Endothelial cell of umbilical vein (primary cell): Measurements from ENCODE around the gene KANK2. TPM values are rescaled to one million over a fixed set of nuclear protein-coding genes. Genes with fewer than 3 reads are reported as not detected.

ENCODE experiments used
- BruUV-seq: library from RNA; stranded (reverse); fragments of 400-500 nt; replicated peaks from 2 replicates; lab custom pipeline; 2021; lab: Mats Ljungman, UMichigan
- CTCF ChIA-PET: fragments of 300-600, 350-600 bp; sonication (Branson Sonifier 250); formaldehyde crosslinking; loops from one replicate; lab custom pipeline; 2021; ENCODE audit warnings: antibody characterized with exemption, inconsistent platforms; lab: Charles Lee
- POLR2A ChIA-PET: fragments of 300-600, 350-600 bp; sonication (Branson Sonifier 250); formaldehyde crosslinking; loops from one replicate; lab custom pipeline; 2021; ENCODE audit warnings: antibody characterized with exemption, inconsistent platforms; lab: Charles Lee
- DNase-seq: peaks from one replicate; pipeline ENCODE4 v3.0.0-alpha.2; 2011; ENCODE audit warnings: low read depth, low spot score
- FAIRE-seq: peaks from 2 replicates; lab custom pipeline; 2011; peaks lifted over from hg19 to GRCh38; lab: Jason Lieb, UNC
- H2AFZ ChIP-seq: 2 replicates; pipeline ENCODE4 v1.6.0; 2012; ENCODE audit warnings: low read depth, low read length, control low read depth, inconsistent platforms
- H3K27ac ChIP-seq: 2 replicates; pipeline ENCODE4 v1.5.1; 2011; ENCODE audit warnings: low read depth, mild to moderate bottlenecking, control low read depth, low read length, moderate library complexity; ENCODE audit not compliant: insufficient read depth
- H3K27me3 ChIP-seq, 2 experiments: 2 replicates each; pipeline versions ENCODE4 v1.6.0 to v1.6.1; 2011; ENCODE audit warnings: low read length in 2 of 2, mixed read lengths in 1 of 2; ENCODE audit not compliant: control insufficient read depth in 2 of 2, insufficient read depth in 2 of 2
- H3K36me3 ChIP-seq, 2 experiments: 2 replicates in 1 of 2; 3 replicates in 1 of 2; pipeline ENCODE4 v1.5.1; 2011; ENCODE audit warnings: low read length in 2 of 2, mild to moderate bottlenecking in 1 of 2, moderate library complexity in 1 of 2; ENCODE audit not compliant: control insufficient read depth in 2 of 2, insufficient read depth in 2 of 2; ENCODE audit errors: extremely low read depth in 1 of 2
- H3K4me1 ChIP-seq: 3 replicates; pipeline ENCODE4 v1.5.1; 2011; ENCODE audit warnings: mild to moderate bottlenecking, low read length; ENCODE audit not compliant: control insufficient read depth, insufficient read depth; ENCODE audit errors: extremely low read depth
- H3K4me2 ChIP-seq: 2 replicates; pipeline ENCODE4 v1.6.1; 2011; ENCODE audit warnings: low read length, control low read depth, mixed read lengths; ENCODE audit not compliant: insufficient read depth
- H3K4me3 ChIP-seq, 3 experiments: fragments of 200-600 bp in 1 of 3; sonication (generic), shearing (Covaris generic) in 1 of 3; replicated peaks in 1 of 3; 2 replicates each; pipeline ENCODE4 v1.5.1; 2011 to 2016; ENCODE audit warnings: control low read depth in 3 of 3, low read length in 3 of 3, mild to moderate bottlenecking in 2 of 3, inconsistent platforms in 1 of 3, low read depth in 1 of 3, moderate library complexity in 1 of 3; ENCODE audit not compliant: insufficient read depth in 1 of 3
- H3K79me2 ChIP-seq: 2 replicates; pipeline ENCODE4 v1.6.0; 2012; ENCODE audit warnings: low read length, inconsistent platforms; ENCODE audit not compliant: control insufficient read depth, insufficient read depth
- H3K9ac ChIP-seq: replicated peaks from 2 replicates; pipeline ENCODE3; 2011; ENCODE audit warnings: low read length, control low read depth; ENCODE audit not compliant: insufficient read depth; ENCODE audit errors: extremely low read depth
- H3K9me1 ChIP-seq: replicated peaks from 3 replicates; pipeline ENCODE4 v1.6.0; 2011; ENCODE audit warnings: mild to moderate bottlenecking, low read length; ENCODE audit not compliant: control insufficient read depth, insufficient read depth; ENCODE audit errors: extremely low read depth
- H3K9me3 ChIP-seq: replicated peaks from 2 replicates; pipeline ENCODE4 v1.5.1; 2012; ENCODE audit warnings: low read length, inconsistent platforms; ENCODE audit not compliant: control insufficient read depth, insufficient read depth
- H4K20me1 ChIP-seq: replicated peaks from 2 replicates; pipeline ENCODE3; 2011; ENCODE audit warnings: mild to moderate bottlenecking, low read length; ENCODE audit not compliant: control insufficient read depth, insufficient read depth; ENCODE audit errors: extremely low read depth
- CTCF ChIP-seq, 2 donors: IDR thresholded peaks; 1 replicate in 1 of 2; 2 replicates in 1 of 2; pipeline ENCODE4 v1.5.1; 2011; ENCODE audit warnings: low read length in 2 of 2, mild to moderate bottlenecking in 2 of 2, moderate library complexity in 2 of 2, control low read depth in 1 of 2, inconsistent platforms in 1 of 2, low read depth in 1 of 2; ENCODE audit not compliant: insufficient read depth in 1 of 2; ENCODE audit errors: extremely low read depth in 1 of 2
- EZH2 ChIP-seq: IDR thresholded peaks from 2 replicates; pipeline ENCODE4 v1.6.1; 2012; ENCODE audit warnings: borderline replicate concordance, low read depth, mild to moderate bottlenecking, moderate library complexity, low read length, inconsistent platforms; ENCODE audit not compliant: severe bottlenecking
- FOS ChIP-seq: IDR thresholded peaks from 2 replicates; pipeline ENCODE4 v1.6.1; 2011; ENCODE audit warnings: mild to moderate bottlenecking, low read length, moderate library complexity, borderline replicate concordance; ENCODE audit not compliant: insufficient read depth
- GATA2 ChIP-seq: IDR thresholded peaks from 2 replicates; pipeline ENCODE4 v1.7.0; 2011; ENCODE audit warnings: low read depth, mild to moderate bottlenecking, moderate library complexity, mixed read lengths, low read length; ENCODE audit not compliant: insufficient read length, insufficient read depth
- JUN ChIP-seq: IDR thresholded peaks from 2 replicates; pipeline ENCODE4 v1.6.1; 2011; ENCODE audit warnings: borderline replicate concordance, low read depth; ENCODE audit not compliant: insufficient read length, insufficient read depth
- MAX ChIP-seq: IDR thresholded peaks from 2 replicates; pipeline ENCODE4 v1.6.1; 2011; ENCODE audit not compliant: insufficient read depth, insufficient read length
- MYC ChIP-seq: IDR thresholded peaks from one replicate; pipeline ENCODE4 v1.6.1; 2011; ENCODE audit warnings: mild to moderate bottlenecking, low read depth, low read length
- POLR2A ChIP-seq: IDR thresholded peaks from 2 replicates; pipeline ENCODE4 v1.6.1; 2012; ENCODE audit warnings: low read depth, mild to moderate bottlenecking, control low read depth, low read length
- POLR2AphosphoS5 ChIP-seq: IDR thresholded peaks from 2 replicates; pipeline ENCODE4 v1.6.1; 2012; ENCODE audit warnings: low read depth, mild to moderate bottlenecking, control low read depth, low read length, moderate library complexity; ENCODE audit not compliant: insufficient read depth
- dilution Hi-C: fragments of 300-500 bp; cut with MboI; formaldehyde crosslinking; loops from one replicate; pipeline ENCODE4 v1.15.0; 2019; ENCODE audit warnings: low sequenced_read_pairs; ENCODE audit not compliant: extremely low pct_ligation_motif_present
- intact Hi-C: fragments of 100-400 bp; cut with micrococcal nuclease; formaldehyde crosslinking; loops from one replicate; pipeline ENCODE4 v1.10.0; 2022
- polyA plus RNA-seq, 4 experiments: library from polyadenylated mRNA; depleted of rRNA in 3 of 4; stranded (reverse) in 3 of 4; unstranded in 1 of 4; fragments of >200 nt; gene quantifications; 2 replicates each; pipeline versions ENCODE4 v1.2.1 to v1.2.3, GENCODE V29; 2011 to 2012; ENCODE audit warnings: missing spikeins in 1 of 4
- total RNA-seq: library from RNA; stranded (reverse); gene quantifications from 2 replicates; pipeline ENCODE4 v1.2.3, GENCODE V29; 2021

KANK2 gene
- total and polyA plus RNA-seq, 2 donors (not counting 3 experiments of a cell fraction or from before 2014, with no cell fraction given), result 41.7 to 77.9 TPM

GRCh38 chr19:11200015-11200574, 2.8 kb upstream of the KANK2 start:
- Histone ChIP-seq H3K79me2 (peaks cover 18% of the 10 kb centered on the region), H3K4me2 (no peak overlapping the region), H3K9me3 (no peaks in the 10 kb centered on the region), H4K20me1 (no peaks in the 10 kb centered on the region), H3K9ac (no peak overlapping the region), H3K27ac (no peak overlapping the region), H2AFZ (no peak overlapping the region), H3K36me3 (peaks cover 5 to 33% of the 10 kb centered on the region in 2 experiments), H3K27me3 (no peaks in the 10 kb centered on the region), H3K9me1 (no peaks in the 10 kb centered on the region), H3K4me1 (peaks cover 21% of the 10 kb centered on the region), H3K4me3 (no peak overlapping the region)
- no peak for DNase-seq
- no peak for TF ChIP-seq FOS
- TF ChIP-seq JUN, result no peak
- TF ChIP-seq POLR2A, result no peak
- TF ChIP-seq GATA2, result no peak
- no peak for TF ChIP-seq EZH2
- no peak for TF ChIP-seq CTCF (IDR thresholded peaks at IDR 0.05; ENCODE audit: extremely low read depth in 1 of 2, insufficient read depth in 1 of 2, low read depth in 1 of 2, low read length in 2 of 2)
- TF ChIP-seq MAX, result no peak
- no peak for TF ChIP-seq POLR2AphosphoS5
- TF ChIP-seq MYC, result no peak
- intact Hi-C loops (loop anchor here (5.0 kb wide), 1 partner anchor 263 kb away; no protein-coding TSS in a partner anchor), dilution Hi-C loops (no loop called here)
- CTCF ChIA-PET, result no interaction called here
- POLR2A ChIA-PET, result no interaction called here
- no peak for FAIRE-seq
- BruUV-seq, result no TSS peak
